GM12878 (cell line): ENCODE data around the gene CNNM2. TPM values are rescaled to one million over a fixed set of nuclear protein-coding genes. Genes with fewer than 3 reads are reported as not detected.

Experiments
- ATAC-seq: fragments of 200-7000 bp; cut with Tn5 transposase; 3 replicates; pipeline ENCODE4 v1.9.1; 2020; ENCODE audit warnings: mild to moderate bottlenecking, moderate library complexity
- BruUV-seq: library from RNA; stranded (reverse); fragments of 400-500 nt; replicated peaks from 2 replicates; lab custom pipeline; 2021; lab: Mats Ljungman, UMichigan
- CTCF ChIA-PET: fragments of 300-600 bp; sonication (Branson Sonifier 250); formaldehyde crosslinking; extraction: SDS; loops from one replicate; lab custom pipeline; 2021; ENCODE audit warnings: inconsistent platforms; lab: Yijun Ruan, JAX
- POLR2A ChIA-PET: fragments of 350-600 bp; formaldehyde crosslinking; extraction: SDS; loops from one replicate; lab custom pipeline; 2021; ENCODE audit warnings: inconsistent platforms; lab: Charles Lee
- RAD21 ChIA-PET: fragments of 300-600 bp; sonication (Branson Sonifier 250); formaldehyde crosslinking; loops from one replicate; lab custom pipeline; 2023; ENCODE audit warnings: antibody characterized with exemption; ENCODE audit not compliant: unreplicated experiment; lab: Charles Lee
- SMC1A ChIA-PET: fragments of 300-600 bp; sonication (Branson Sonifier 250); formaldehyde crosslinking; loops from one replicate; lab custom pipeline; 2023; ENCODE audit not compliant: unreplicated experiment, uncharacterized antibody; lab: Charles Lee
- DNase-seq: peaks from one replicate; pipeline ENCODE4 v3.0.0-alpha.2; 2011; ENCODE audit warnings: low read depth, low spot score
- FAIRE-seq: peaks from 3 replicates; lab custom pipeline; 2011; peaks lifted over from hg19 to GRCh38; lab: Jason Lieb, UNC
- H2AFZ ChIP-seq: 2 replicates; pipeline ENCODE4 v1.6.0; 2011; ENCODE audit warnings: low read depth, low read length, control low read depth; ENCODE audit not compliant: control insufficient read depth
- H3K27ac ChIP-seq: 2 replicates; pipeline ENCODE4 v1.5.1; 2011; ENCODE audit warnings: control low read depth; ENCODE audit not compliant: control insufficient read depth, insufficient read depth
- H3K27me3 ChIP-seq, 2 experiments: replicated peaks in 1 of 2; 2 replicates each; pipeline versions ENCODE4 v1.6.0 to v1.6.1; 2011; ENCODE audit warnings: low read length in 1 of 2; ENCODE audit not compliant: control insufficient read depth in 2 of 2, insufficient read depth in 2 of 2
- H3K36me3 ChIP-seq, 2 experiments: 2 replicates each; pipeline ENCODE4 v1.5.1; 2011; ENCODE audit warnings: low read length in 1 of 2; ENCODE audit not compliant: control insufficient read depth in 2 of 2, insufficient read depth in 2 of 2
- H3K4me1 ChIP-seq: 2 replicates; pipeline ENCODE4 v1.6.1; 2011; ENCODE audit warnings: mild to moderate bottlenecking, low read length, moderate library complexity, mixed read lengths; ENCODE audit not compliant: control insufficient read depth, insufficient read depth
- H3K4me2 ChIP-seq: 2 replicates; pipeline ENCODE4 v1.6.0; 2011; ENCODE audit warnings: control low read depth; ENCODE audit not compliant: control insufficient read depth, insufficient read depth
- H3K4me3 ChIP-seq: fragments of 200-600 bp; sonication (generic); 2 replicates; pipeline ENCODE4 v1.5.1; 2016
- H3K79me2 ChIP-seq: 2 replicates; pipeline ENCODE4 v1.6.0; 2011; ENCODE audit warnings: low read length; ENCODE audit not compliant: control insufficient read depth, insufficient read depth
- H3K9ac ChIP-seq: 2 replicates; pipeline ENCODE4 v1.8.0; 2011; ENCODE audit warnings: low read length, control low read depth, mixed read lengths; ENCODE audit not compliant: control insufficient read depth, insufficient read depth
- H3K9me3 ChIP-seq: replicated peaks from 3 replicates; pipeline ENCODE4 v1.5.1; 2011; ENCODE audit warnings: mild to moderate bottlenecking, low read length; ENCODE audit not compliant: control insufficient read depth, insufficient read depth
- H4K20me1 ChIP-seq: 2 replicates; pipeline ENCODE4 v1.6.0; 2011; ENCODE audit not compliant: control insufficient read depth, insufficient read depth
- CHD1 ChIP-seq: IDR thresholded peaks from 2 replicates; pipeline ENCODE4 v1.6.1; 2012; ENCODE audit warnings: low read depth, low read length, improper control_type of control experiment
- FOXK2 ChIP-seq: fragments of 450-650 bp; IDR thresholded peaks from 2 replicates; pipeline ENCODE4 v1.6.1; 2017; ENCODE audit warnings: mild to moderate bottlenecking, moderate library complexity
- NFXL1 ChIP-seq: fragments of 450-650 bp; IDR thresholded peaks from 2 replicates; pipeline ENCODE4 v1.6.1; 2017; ENCODE audit warnings: antibody characterized with exemption, mild to moderate bottlenecking, borderline replicate concordance
- SMC3 ChIP-seq: IDR thresholded peaks from 2 replicates; pipeline ENCODE4 v1.6.1; 2011; ENCODE audit warnings: low read length, improper control_type of control experiment, borderline replicate concordance
- YY1 ChIP-seq: IDR thresholded peaks from 2 replicates; pipeline ENCODE4 v1.6.1; 2011; ENCODE audit warnings: low read depth, mild to moderate bottlenecking, low read length
- whole genome bisulfite sequencing: methylation state at CpG from one replicate; pipeline ENCODE4 v1.1.6; 2016; ENCODE audit warnings: low lambda C conversion rate; ENCODE audit not compliant: insufficient replicate concordance, insufficient coverage; ENCODE audit errors: missing lambda C conversion rate; 5-methylcytosine and 5-hydroxymethylcytosine counted together
- in situ Hi-C: fragments of 300-500 bp; cut with MboI; formaldehyde crosslinking; loops from 9 replicates; pipeline ENCODE4 v1.14.3; 2018; ENCODE audit warnings: mixed read lengths
- intact Hi-C: fragments of 100-400 bp; cut with micrococcal nuclease; formaldehyde crosslinking; loops from one replicate; pipeline ENCODE4 v1.14.2; 2022; ENCODE audit not compliant: unreplicated experiment
- polyA plus RNA-seq, 11 experiments: library from polyadenylated mRNA; depleted of rRNA in 4 of 11; unstranded in 6 of 11; stranded (reverse) in 5 of 11; fragments of >200 nt; fragmentation: Nextera tagmentation in 4 of 11; fragmentation: Illumina TruSeq in 1 of 11; extraction: Ambion mirVana in 4 of 11; extraction: Trizol in 1 of 11; gene quantifications; 1 replicate in 1 of 11; 2 replicates in 10 of 11; pipeline versions ENCODE4 v1.2.1 to v1.2.3, GENCODE V29; 2011 to 2016; ENCODE audit warnings: inconsistent platforms in 2 of 11, missing spikeins in 2 of 11, low read depth in 1 of 11
- total RNA-seq, 4 experiments: library from RNA; depleted of rRNA in 3 of 4; stranded (reverse); fragments of >200 nt in 3 of 4; fragmentation: Illumina TruSeq in 1 of 4; extraction: Trizol in 1 of 4; gene quantifications; 2 replicates each; pipeline versions ENCODE4 v1.2.1 to v1.2.3, GENCODE V29; 2013 to 2021
- TF ChIP-seq, protein P1 (sequence below): fragments of 450-650 bp; IDR thresholded peaks from 2 replicates; pipeline ENCODE4 v1.6.1; 2014; ENCODE audit warnings: mild to moderate bottlenecking

CNNM2 gene
- total and polyA plus RNA-seq, 10 of the 15 experiments (the other 5 are each of a cell fraction or from before 2014, with no cell fraction given) = 0.18 to 7.3 (median 2.5) TPM

DNA sequence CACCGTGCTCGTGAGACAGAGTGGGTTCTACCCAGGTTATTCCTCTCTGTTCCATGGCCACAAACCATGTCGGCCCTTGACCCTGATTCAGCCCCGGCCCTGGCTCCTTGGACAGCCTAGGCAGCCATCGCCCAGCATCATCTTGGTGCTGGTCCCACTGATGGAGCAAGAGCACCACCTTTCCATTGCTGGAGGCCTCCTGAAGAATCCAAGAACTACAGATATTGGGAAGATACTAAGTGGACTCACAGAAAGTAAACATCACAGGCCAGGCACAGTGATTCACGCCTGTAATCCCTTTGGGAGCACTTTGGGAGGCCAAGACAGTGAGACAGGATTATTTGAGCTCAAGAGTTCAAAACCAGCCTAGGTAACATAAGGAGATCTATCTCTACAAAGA is 149.9 kb downstream of the CNNM2 start:
- BruUV-seq = no TSS peak
- ChIA-PET SMC1A (interaction anchor here (0.8 to 8.1 kb wide), 5 partner anchors 12 to 193 kb away, joined by 3 to 164 read pairs (median 4); partner anchors contain the start of gene CNNM2), CTCF (interaction anchor here (0.9 to 12.0 kb wide), 10 partner anchors 10 to 408 kb away, joined by 3 to 174 read pairs (median 7); partner anchors contain the start of gene CNNM2), POLR2A (interaction anchor here (2.2 kb wide), 1 partner anchor 150 kb away, joined by 7 read pairs; the partner anchor contains the start of gene CNNM2), RAD21 (interaction anchor here (0.8 to 3.2 kb wide), 4 partner anchors 13 to 165 kb away, joined by 3 to 49 read pairs (median 6); partner anchors contain the start of gene CNNM2)
- H3K79me2 ChIP-seq = no peaks in the 10 kb centered on the region
- no peaks in the 10 kb centered on the region for H4K20me1 ChIP-seq
- H3K4me3 ChIP-seq = no peak overlapping the region
- in situ Hi-C loops (loop anchor here (5.0 kb wide), 2 partner anchors 151 to 236 kb away; partner anchors contain the start of gene CNNM2), intact Hi-C loops (loop anchor here (2.0 to 10.0 kb wide), 2 partner anchors 233 to 343 kb away; no protein-coding TSS in a partner anchor)
- no peak overlapping the region for H3K27ac ChIP-seq
- no peak overlapping the region for H3K4me2 ChIP-seq
- WGBS = 92% methylated on average over 6 of the region's 6 CpGs
- TF ChIP-seq NFXL1 = no peak
- TF ChIP-seq, protein P1, sequence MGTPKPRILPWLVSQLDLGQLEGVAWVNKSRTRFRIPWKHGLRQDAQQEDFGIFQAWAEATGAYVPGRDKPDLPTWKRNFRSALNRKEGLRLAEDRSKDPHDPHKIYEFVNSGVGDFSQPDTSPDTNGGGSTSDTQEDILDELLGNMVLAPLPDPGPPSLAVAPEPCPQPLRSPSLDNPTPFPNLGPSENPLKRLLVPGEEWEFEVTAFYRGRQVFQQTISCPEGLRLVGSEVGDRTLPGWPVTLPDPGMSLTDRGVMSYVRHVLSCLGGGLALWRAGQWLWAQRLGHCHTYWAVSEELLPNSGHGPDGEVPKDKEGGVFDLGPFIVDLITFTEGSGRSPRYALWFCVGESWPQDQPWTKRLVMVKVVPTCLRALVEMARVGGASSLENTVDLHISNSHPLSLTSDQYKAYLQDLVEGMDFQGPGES = no peak
- TF ChIP-seq SMC3 = no peak
- TF ChIP-seq YY1 = no peak
- TF ChIP-seq FOXK2 = no peak
- no peak for TF ChIP-seq CHD1
- no peak for DNase-seq
- no peak overlapping the region for H2AFZ ChIP-seq
- H3K9me3 ChIP-seq = no peaks in the 10 kb centered on the region
- peaks cover 37% of the 10 kb centered on the region for H3K4me1 ChIP-seq
- no peak overlapping the region for H3K9ac ChIP-seq
- H3K27me3 ChIP-seq = no peaks in the 10 kb centered on the region
- no peak for ATAC-seq
- FAIRE-seq = no peak
- no peaks in the 10 kb centered on the region; a peak in 1 of 4 replicates for H3K36me3 ChIP-seq
